HCT116 (cell line): ENCODE data around the gene LAD1. TPM values are rescaled to one million over a fixed set of nuclear protein-coding genes. Genes with fewer than 3 reads are reported as not detected.

Source experiments
- ATAC-seq: fragments of 200-7000 bp; cut with Tn5 transposase; 2 replicates; pipeline ENCODE4 v1.9.1; 2020; ENCODE audit warnings: mild to moderate bottlenecking, moderate library complexity
- BruUV-seq: library from RNA; stranded (reverse); fragments of 400-500 nt; replicated peaks from 2 replicates; lab custom pipeline; 2021; lab: Mats Ljungman, UMichigan
- CTCF ChIA-PET: fragments of 300-600 bp; sonication (Branson Sonifier 250); formaldehyde crosslinking; loops from one replicate; lab custom pipeline; 2021; ENCODE audit warnings: antibody characterized with exemption; lab: Charles Lee
- POLR2A ChIA-PET: fragments of 300-600, 350-600 bp; sonication (Branson Sonifier 250); formaldehyde crosslinking; loops from one replicate; lab custom pipeline; 2021; ENCODE audit warnings: antibody characterized with exemption; lab: Charles Lee
- RAD21 ChIA-PET, 2 experiments: fragments of 300-600 bp; sonication (Branson Sonifier 250); formaldehyde crosslinking; loops; one replicate each; lab custom pipeline; 2023; ENCODE audit warnings: low total read pairs in 2 of 2; ENCODE audit not compliant: uncharacterized antibody in 2 of 2, unreplicated experiment in 2 of 2, low non-redundant PET in 1 of 2; lab: Charles Lee
- DNase-seq: peaks from one replicate; pipeline ENCODE4 v3.0.0-alpha.2; 2010; ENCODE audit warnings: low read depth, low spot score
- H2AFZ ChIP-seq: fragments of 200-600 bp; shearing (Covaris generic), sonication (generic); 2 replicates; pipeline ENCODE4 v1.6.1; 2017; ENCODE audit warnings: low read depth, mixed run types, mixed read lengths, antibody characterized with exemption, low read length; ENCODE audit not compliant: poor library complexity, severe bottlenecking
- H3K27ac ChIP-seq: 2 replicates; pipeline ENCODE4 v1.5.1; 2012; ENCODE audit warnings: low read depth, low read length
- H3K27me3 ChIP-seq: fragments of 200-600 bp; sonication (generic); 2 replicates; pipeline ENCODE4 v1.6.1; 2016; ENCODE audit warnings: mixed run types, low read length, mixed read lengths; ENCODE audit not compliant: insufficient read depth
- H3K36me3 ChIP-seq, 2 experiments: fragments of 200-500 bp in 1 of 2; fragments of 200-600 bp in 1 of 2; sonication (Bioruptor generic) in 1 of 2; sonication (generic) in 1 of 2; 2 replicates each; pipeline versions ENCODE4 v1.5.1 to v1.6.1; 2014 to 2016; ENCODE audit warnings: low read length in 2 of 2, inconsistent platforms in 1 of 2, mixed read lengths in 1 of 2, mixed run types in 1 of 2; ENCODE audit not compliant: insufficient read depth in 2 of 2, control insufficient read depth in 1 of 2
- H3K4me1 ChIP-seq, 2 experiments: fragments of 200-600 bp in 1 of 2; sonication (generic) in 1 of 2; 2 replicates each; pipeline versions ENCODE4 v1.5.1 to v1.6.1; 2012 to 2017; ENCODE audit warnings: low read length in 2 of 2, inconsistent platforms in 1 of 2, mild to moderate bottlenecking in 1 of 2, mixed read lengths in 1 of 2, mixed run types in 1 of 2, moderate library complexity in 1 of 2; ENCODE audit not compliant: insufficient read depth in 2 of 2, control insufficient read depth in 1 of 2
- H3K4me2 ChIP-seq: fragments of 200-600 bp; sonication (generic); 2 replicates; pipeline ENCODE4 v1.6.1; 2017; ENCODE audit warnings: mixed run types, low read length, mixed read lengths
- H3K4me3 ChIP-seq, 2 experiments: fragments of 200-600 bp in 1 of 2; sonication (generic) in 1 of 2; replicated peaks in 1 of 2; 2 replicates each; pipeline ENCODE4 v1.5.1; 2011 to 2016; ENCODE audit warnings: low read length in 2 of 2, control low read depth in 1 of 2, low read depth in 1 of 2, mild to moderate bottlenecking in 1 of 2, mixed read lengths in 1 of 2, mixed run types in 1 of 2
- H3K79me2 ChIP-seq: fragments of 200-600 bp; sonication (generic); 2 replicates; pipeline ENCODE4 v1.6.1; 2017; ENCODE audit warnings: mild to moderate bottlenecking, mixed run types, low read length, moderate library complexity, mixed read lengths; ENCODE audit not compliant: insufficient read depth
- H3K9ac ChIP-seq: fragments of 200-600 bp; sonication (generic); 2 replicates; pipeline ENCODE4 v1.6.1; 2016; ENCODE audit warnings: low read length, mixed read lengths
- H3K9me2 ChIP-seq: fragments of 200-600 bp; sonication (generic), shearing (Covaris generic); 2 replicates; pipeline ENCODE4 v1.6.1; 2017; ENCODE audit warnings: mixed run types, mild to moderate bottlenecking, moderate library complexity; ENCODE audit not compliant: insufficient read depth
- H3K9me3 ChIP-seq, 2 experiments: fragments of 200-500 bp in 1 of 2; fragments of 200-600 bp in 1 of 2; sonication (Bioruptor generic) in 1 of 2; sonication (generic) in 1 of 2; 2 replicates each; pipeline ENCODE4 v1.6.1; 2014 to 2017; ENCODE audit warnings: low read length in 2 of 2, mixed read lengths in 2 of 2, inconsistent platforms in 1 of 2, low read depth in 1 of 2, mild to moderate bottlenecking in 1 of 2, mixed run types in 1 of 2, moderate library complexity in 1 of 2; ENCODE audit not compliant: control insufficient read depth in 1 of 2, insufficient read depth in 1 of 2
- H4K20me1 ChIP-seq: fragments of 200-600 bp; sonication (generic), shearing (Covaris generic); 2 replicates; pipeline ENCODE4 v1.6.1; 2017; ENCODE audit warnings: mixed run types, mild to moderate bottlenecking, moderate library complexity; ENCODE audit not compliant: insufficient read depth
- ATF3 ChIP-seq: IDR thresholded peaks from 2 replicates; pipeline ENCODE4 v1.6.1; 2012
- CBX3 ChIP-seq: IDR thresholded peaks from 2 replicates; pipeline ENCODE4 v1.6.1; 2012; ENCODE audit warnings: low read depth
- CEBPB ChIP-seq: IDR thresholded peaks from 2 replicates; pipeline ENCODE4 v1.6.1; 2012; ENCODE audit warnings: low read depth
- EGR1 ChIP-seq: IDR thresholded peaks from 2 replicates; pipeline ENCODE4 v1.6.1; 2012; ENCODE audit warnings: low read depth
- ELF1 ChIP-seq: IDR thresholded peaks from 2 replicates; pipeline ENCODE4 v1.6.1; 2012; ENCODE audit warnings: low read depth, borderline replicate concordance
- EZH2 ChIP-seq: fragments of 200-600 bp; sonication (generic); IDR thresholded peaks from 2 replicates; pipeline ENCODE4 v1.6.1; 2017; ENCODE audit warnings: antibody characterized with exemption, mixed run types
- EZH2phosphoT487 ChIP-seq: fragments of 200-600 bp; IDR thresholded peaks from 2 replicates; pipeline ENCODE4 v1.6.1; 2018; ENCODE audit warnings: antibody characterized with exemption, borderline replicate concordance
- FOSL1 ChIP-seq: IDR thresholded peaks from 2 replicates; pipeline ENCODE4 v1.6.1; 2012; ENCODE audit warnings: low read depth
- JUND ChIP-seq: IDR thresholded peaks from 2 replicates; pipeline ENCODE4 v1.6.1; 2012
- MAX ChIP-seq: IDR thresholded peaks from 2 replicates; pipeline ENCODE4 v1.6.1; 2012
- POLR2A ChIP-seq: IDR thresholded peaks from 2 replicates; pipeline ENCODE4 v1.7.0; 2011; ENCODE audit warnings: borderline replicate concordance; ENCODE audit not compliant: insufficient read depth, insufficient read length; ENCODE audit errors: extremely low read depth
- RAD21 ChIP-seq: IDR thresholded peaks from 2 replicates; pipeline ENCODE4 v1.6.1; 2012; ENCODE audit warnings: low read depth, mild to moderate bottlenecking
- REST ChIP-seq: IDR thresholded peaks from 2 replicates; pipeline ENCODE4 v1.6.1; 2012; ENCODE audit warnings: low read depth
- SIN3A ChIP-seq: IDR thresholded peaks from 2 replicates; pipeline ENCODE4 v1.6.1; 2012; ENCODE audit warnings: low read depth
- SP1 ChIP-seq: IDR thresholded peaks from 2 replicates; pipeline ENCODE4 v1.6.1; 2012; ENCODE audit warnings: low read depth
- SRF ChIP-seq: IDR thresholded peaks from 2 replicates; pipeline ENCODE4 v1.6.1; 2012; ENCODE audit warnings: low read depth
- TCF7L2 ChIP-seq: IDR thresholded peaks from 2 replicates; pipeline ENCODE4 v1.7.0; 2011; ENCODE audit warnings: borderline replicate concordance, inconsistent platforms; ENCODE audit not compliant: insufficient read depth, insufficient read length; ENCODE audit errors: extremely low read depth
- ZNF274 ChIP-seq: fragments of 200-500 bp; sonication (Bioruptor generic); IDR thresholded peaks from 2 replicates; pipeline ENCODE4 v1.6.1; 2014; ENCODE audit warnings: mild to moderate bottlenecking, low read depth, low read length, inconsistent platforms
- intact Hi-C: fragments of 100-400 bp; cut with micrococcal nuclease; formaldehyde crosslinking; loops from 2 replicates; pipeline ENCODE4 v1.10.0; 2022
- total RNA-seq: library from RNA; stranded (reverse); gene quantifications from one replicate; pipeline ENCODE4 v1.2.1, GENCODE V29; 2021; ENCODE audit not compliant: unreplicated experiment

The LAD1 gene
- total RNA-seq, 1 experiment from 2014 or later: 56.1 TPM

GRCh38 chr1:201351617-201352016, 47.5 kb downstream of the LAD1 start:
- intact Hi-C loops: no loop called here
- CTCF ChIA-PET: no interaction called here
- no peak overlapping the region for H3K9ac ChIP-seq
- no TSS peak for BruUV-seq
- RAD21 ChIA-PET: no interaction called here
- no peaks in the 10 kb centered on the region for H3K79me2 ChIP-seq
- H4K20me1 ChIP-seq: no peaks in the 10 kb centered on the region
- no peaks in the 10 kb centered on the region for H3K9me3 ChIP-seq
- H3K4me3 ChIP-seq: no peak overlapping the region
- TF ChIP-seq RAD21 (no peak), CBX3 (no peak), FOSL1 (no peak), SP1 (no peak), ATF3 (no peak), EZH2phosphoT487 (no peak), MAX (no peak)
- no peak overlapping the region for H3K4me2 ChIP-seq
- H2AFZ ChIP-seq: no peak overlapping the region
- no peaks in the 10 kb centered on the region for H3K36me3 ChIP-seq
- no peaks in the 10 kb centered on the region for H3K9me2 ChIP-seq
- POLR2A ChIA-PET: no interaction called here
- ATAC-seq (no peak), DNase-seq (no peak)
- no peak overlapping the region for H3K27ac ChIP-seq
- peaks cover 0 to 10% of the 10 kb centered on the region in 2 experiments; a peak in 2 of 4 replicates for H3K4me1 ChIP-seq
- H3K27me3 ChIP-seq: peaks cover 12% of the 10 kb centered on the region; the same call in 1 of the 2 replicates

GRCh38 chr1:201350884-201351283, 48.2 kb downstream of the LAD1 start:
- Histone ChIP-seq H3K9me3 (no peaks in the 10 kb centered on the region), H4K20me1 (no peaks in the 10 kb centered on the region), H3K27me3 (peaks cover 12% of the 10 kb centered on the region; the same call in 1 of the 2 replicates), H3K4me1 (peaks cover 2 to 15% of the 10 kb centered on the region in 2 experiments; a peak in 3 of 4 replicates), H3K27ac (no peak overlapping the region), H3K9me2 (no peaks in the 10 kb centered on the region), H3K36me3 (no peaks in the 10 kb centered on the region), H3K4me2 (no peak overlapping the region), H3K4me3 (no peak overlapping the region), H2AFZ (no peak overlapping the region), H3K79me2 (no peaks in the 10 kb centered on the region), H3K9ac (no peak overlapping the region)
- POLR2A ChIA-PET: no interaction called here
- DNase-seq (no peak), ATAC-seq (no peak)
- CTCF ChIA-PET: interaction anchor here (1.8 to 3.4 kb wide), 2 partner anchors 8 to 11 kb away, joined by 4 to 17 read pairs; no protein-coding TSS in a partner anchor
- TF ChIP-seq ZNF274 (no peak), EGR1 (no peak), EZH2phosphoT487 (no peak), TCF7L2 (no peak), POLR2A (no peak), ELF1 (no peak), ATF3 (no peak), CBX3 (no peak), CEBPB (no peak), MAX (no peak), JUND (no peak), SRF (no peak), EZH2 (no peak), SIN3A (no peak), RAD21 (no peak), SP1 (no peak), REST (no peak)
- BruUV-seq: no TSS peak
- intact Hi-C loops: no loop called here
- RAD21 ChIA-PET: no interaction called here
